NB4 (cell line): ENCODE data around the gene TVP23C.

Experiments used
- CTCF ChIP-seq: IDR thresholded peaks from one replicate; pipeline ENCODE4 v1.5.1; 2012; ENCODE audit warnings: low read depth, low read length
- POLR2A ChIP-seq: IDR thresholded peaks from 2 replicates; pipeline ENCODE4 v1.6.1; 2011; ENCODE audit warnings: mild to moderate bottlenecking; ENCODE audit not compliant: insufficient read length; ENCODE audit errors: extremely low read depth

GRCh38 chr17:15513856-15514459 is 49.3 kb downstream of the TVP23C start:
- no peak for TF ChIP-seq CTCF
- TF ChIP-seq POLR2A: no peak
